HG02943 (cell line): Measurements from ENCODE around the gene PTAFR.
"Not testable (repeated sequence)": the region's sequence is repeated elsewhere in the genome, so short reads cannot be mapped to it uniquely, and the experiment has no call there.

Experiments used
- ATAC-seq: cut with Tn5 transposase; IDR thresholded peaks from one replicate; pipeline ENCODE4 v1.9.1; 2021; ENCODE audit warnings: mild to moderate bottlenecking, low read depth, moderate library complexity; ENCODE audit not compliant: unreplicated experiment

Gene PTAFR

GRCh38 chr1:28147264-28148094 is 29.0 kb downstream of the PTAFR start:
- no peak for ATAC-seq

GRCh38 chr1:28145728-28146127 is 30.8 kb downstream of the PTAFR start:
- ATAC-seq: no peak

- ATAC-seq: no peak
Measured at GRCh38 chr1:28144203-28145135, 32.0 kb downstream of the PTAFR start.

GRCh38 chr1:28143496-28144202 is 32.8 kb downstream of the PTAFR start:
- ATAC-seq: no peak

DNA sequence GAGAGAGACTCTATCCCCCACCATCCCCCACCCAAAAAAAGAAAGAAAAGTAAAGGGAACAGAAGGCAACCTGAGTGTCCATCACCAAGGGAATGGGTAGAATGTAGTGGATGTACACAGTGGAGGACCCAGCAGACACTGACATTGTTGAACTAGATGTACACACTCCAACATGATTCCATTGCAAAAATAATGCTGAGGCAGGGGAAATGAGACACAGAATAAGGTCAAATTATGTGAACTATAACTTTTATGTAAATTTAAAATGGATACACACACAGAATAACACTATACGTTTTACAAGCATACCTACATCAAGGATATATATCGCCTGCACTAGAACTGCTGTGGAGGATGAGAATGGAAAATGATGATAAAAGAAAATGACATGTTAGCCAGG is 34.8 kb downstream of the PTAFR start:
- ATAC-seq: no peak

DNA sequence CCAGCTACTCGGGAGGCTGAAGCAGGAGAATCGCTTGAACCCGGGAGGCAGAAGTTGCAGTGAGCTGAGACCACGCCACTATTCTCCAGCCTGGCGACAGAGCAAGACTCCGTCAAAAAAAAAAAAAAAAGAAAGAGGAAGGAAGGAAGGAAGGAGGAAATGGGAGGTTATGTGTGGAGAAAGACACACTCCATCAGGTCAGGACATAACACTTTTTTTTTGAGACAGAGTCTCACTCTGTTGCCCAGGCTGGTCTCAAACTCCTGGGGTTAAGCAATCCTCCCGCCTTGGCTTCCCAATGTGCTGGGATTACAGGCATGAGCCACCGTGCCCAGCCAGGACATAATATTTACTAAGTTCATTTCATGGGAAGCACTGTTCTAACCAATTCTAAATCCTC is 36.6 kb downstream of the PTAFR start:
- ATAC-seq: not testable (repeated sequence)

- no peak for ATAC-seq
Measured at GRCh38 chr1:28139025-28139712, 37.3 kb downstream of the PTAFR start.

GRCh38 chr1:28136922-28137613 is 39.4 kb downstream of the PTAFR start:
- no peak for ATAC-seq

DNA sequence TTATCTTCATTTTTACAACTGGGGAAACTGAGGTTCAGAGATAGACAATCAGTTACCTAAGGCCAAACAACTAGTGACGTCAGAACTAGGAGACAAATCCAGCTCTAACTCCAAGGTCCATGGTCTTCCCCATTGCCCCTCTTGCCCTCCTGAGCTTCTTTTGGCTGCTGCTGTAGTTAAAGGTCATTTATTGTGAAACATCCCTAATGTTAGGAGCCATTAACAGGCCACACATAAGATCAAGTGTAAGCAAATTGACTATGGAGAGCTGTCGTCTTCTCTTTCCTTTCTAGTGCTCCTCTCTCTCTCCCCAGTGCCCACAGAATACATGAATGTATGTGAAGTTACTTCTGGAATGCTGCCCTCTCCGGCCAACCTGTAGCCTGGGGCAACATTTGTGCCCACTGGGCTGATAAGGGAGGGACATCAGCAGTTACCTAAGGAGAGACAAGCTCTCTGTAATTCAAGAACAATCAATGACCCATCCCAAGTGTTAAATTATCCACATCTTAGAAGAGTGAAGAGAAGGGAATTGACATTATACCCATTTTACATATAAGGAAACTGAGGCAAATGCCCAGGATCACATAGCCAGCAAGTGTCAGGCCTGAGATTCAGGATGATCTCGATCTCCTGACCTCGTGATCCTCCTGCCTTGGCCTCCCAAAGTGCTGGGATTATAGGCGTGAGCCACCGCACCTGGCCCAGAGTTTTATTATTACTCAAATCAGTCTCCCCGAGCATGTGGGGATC is 40.1 kb downstream of the PTAFR start:
- ATAC-seq: no peak

DNA sequence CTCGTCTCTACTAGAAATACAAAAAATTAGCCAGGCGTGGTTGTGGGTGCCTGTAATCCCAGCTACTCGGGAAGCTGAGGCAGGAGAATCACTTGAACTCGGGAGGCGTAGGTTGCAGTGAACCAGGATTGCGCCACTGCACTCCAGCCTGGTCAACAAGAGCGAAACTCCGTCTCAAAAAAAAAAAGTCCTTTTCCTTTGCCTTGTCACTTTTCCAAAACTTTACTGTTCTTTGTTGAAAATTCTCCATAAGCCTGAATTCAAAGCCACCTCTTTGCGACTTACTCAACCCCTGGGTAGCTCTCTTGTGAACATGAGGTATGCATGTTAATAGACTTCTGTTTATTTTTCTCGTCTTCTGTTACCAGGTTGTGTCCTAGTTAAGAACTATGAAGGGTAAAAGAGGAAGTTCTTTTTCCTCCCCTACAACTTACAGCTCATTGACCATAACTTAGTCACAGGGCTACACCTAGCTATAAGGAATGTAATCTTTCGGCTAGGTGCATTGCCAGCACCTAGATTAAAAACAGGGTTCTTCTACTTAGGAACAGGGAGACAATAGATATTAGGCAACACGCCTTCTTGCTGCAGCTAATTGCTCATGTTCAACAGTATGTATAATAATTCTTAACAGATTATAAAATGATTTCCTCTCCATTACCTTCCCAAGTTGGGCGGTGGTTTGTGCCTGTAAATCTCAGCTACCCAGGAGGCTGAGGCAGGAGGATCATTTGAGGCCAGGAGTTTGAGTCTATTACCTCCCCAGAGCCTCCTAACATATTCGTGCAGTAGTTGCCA is 40.9 kb downstream of the PTAFR start:
- no peak for ATAC-seq

DNA sequence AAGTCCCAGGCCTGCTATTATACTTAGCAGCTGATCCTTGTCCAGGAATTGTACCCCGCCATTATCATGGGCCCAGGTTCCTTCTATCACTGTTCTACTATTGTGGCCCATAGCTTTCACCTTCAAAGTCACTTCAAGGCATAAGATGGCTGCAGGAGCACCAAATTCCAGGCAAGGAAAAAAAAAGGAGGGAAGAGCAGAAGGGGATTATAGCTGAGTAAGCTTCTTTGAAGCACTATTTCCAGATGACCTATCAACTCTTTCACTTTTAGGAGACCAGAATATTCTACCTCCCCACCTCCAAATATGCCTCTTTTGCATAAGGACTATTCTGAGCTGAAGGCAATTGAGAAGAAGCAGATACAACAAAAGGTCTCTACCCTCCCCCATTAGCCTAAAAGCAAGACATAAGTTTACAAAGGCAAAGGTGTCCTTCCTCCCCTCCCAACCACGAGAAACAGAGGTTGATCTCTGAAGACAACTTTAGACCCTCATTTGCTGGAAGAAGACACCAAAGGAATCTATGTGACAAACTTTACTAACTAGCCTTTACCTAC is 41.8 kb downstream of the PTAFR start:
- no peak for ATAC-seq

DNA sequence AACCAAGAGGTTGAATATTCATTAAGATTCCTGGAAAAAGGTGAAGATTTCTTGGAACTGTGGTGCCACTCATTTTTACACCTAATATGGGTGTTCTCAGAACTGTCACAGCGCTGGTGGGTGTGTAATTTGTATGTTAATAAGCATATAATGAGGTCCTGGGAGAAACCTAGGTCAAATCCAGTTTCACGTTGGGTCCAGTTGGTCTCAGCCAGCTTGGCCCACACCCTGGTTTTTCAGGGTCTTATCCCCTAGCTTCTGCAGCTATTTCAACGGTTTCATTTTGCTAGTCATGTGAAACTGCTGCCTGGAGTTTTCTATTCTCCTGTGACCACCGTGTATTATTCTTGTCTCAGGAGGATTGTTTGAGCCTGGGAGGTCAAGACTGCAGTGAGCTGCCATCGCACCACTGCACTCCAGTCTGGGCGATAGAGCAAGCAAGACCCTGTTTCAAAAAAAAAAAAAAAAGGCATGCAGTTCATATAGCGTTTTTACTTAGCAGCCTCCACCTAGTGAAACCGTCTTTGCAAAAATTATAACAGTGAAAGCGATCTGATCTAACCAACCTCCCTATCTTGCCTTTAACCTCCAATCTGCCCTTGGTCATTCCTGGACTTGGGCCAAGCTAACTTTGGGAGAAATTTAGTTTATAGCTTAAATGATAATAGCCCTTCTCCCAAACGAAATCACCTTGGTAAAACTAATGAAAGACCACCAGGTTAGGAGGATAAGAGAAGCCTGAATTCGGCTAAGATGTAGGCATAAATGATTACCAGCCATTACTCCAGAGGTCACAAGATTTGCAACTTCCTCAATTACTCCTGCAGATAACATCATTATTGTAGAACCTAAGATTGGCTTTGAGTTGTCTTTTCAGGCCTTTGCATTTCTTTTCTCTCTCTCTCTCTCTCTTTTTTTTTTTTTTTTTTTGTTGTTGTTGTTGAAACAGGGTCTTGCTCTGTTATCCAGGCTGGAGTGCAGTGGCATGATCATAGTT is 44.0 kb downstream of the PTAFR start:
- ATAC-seq: no peak

- no peak for ATAC-seq
Measured at GRCh38 chr1:28130901-28131300, 45.6 kb downstream of the PTAFR start.

DNA sequence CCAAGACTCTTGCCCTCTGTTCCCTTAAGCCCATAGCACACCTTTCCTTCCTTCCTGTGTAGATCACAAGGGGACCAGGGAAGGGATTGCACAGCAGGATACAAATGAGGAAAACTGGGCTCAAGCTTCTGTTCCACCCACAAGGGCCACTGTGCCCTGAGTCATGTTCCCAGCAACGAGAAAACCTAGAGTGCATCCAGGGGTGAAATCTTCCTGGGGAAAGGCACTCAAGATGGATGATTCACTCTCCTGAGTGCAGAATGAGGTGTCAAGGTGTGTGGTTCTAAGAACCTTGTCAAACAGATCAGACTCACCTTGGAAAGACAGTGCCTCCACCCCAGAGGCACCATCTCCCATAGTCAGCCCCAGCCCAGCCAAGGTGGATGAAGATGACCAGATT is 47.3 kb downstream of the PTAFR start:
- ATAC-seq: no peak

DNA sequence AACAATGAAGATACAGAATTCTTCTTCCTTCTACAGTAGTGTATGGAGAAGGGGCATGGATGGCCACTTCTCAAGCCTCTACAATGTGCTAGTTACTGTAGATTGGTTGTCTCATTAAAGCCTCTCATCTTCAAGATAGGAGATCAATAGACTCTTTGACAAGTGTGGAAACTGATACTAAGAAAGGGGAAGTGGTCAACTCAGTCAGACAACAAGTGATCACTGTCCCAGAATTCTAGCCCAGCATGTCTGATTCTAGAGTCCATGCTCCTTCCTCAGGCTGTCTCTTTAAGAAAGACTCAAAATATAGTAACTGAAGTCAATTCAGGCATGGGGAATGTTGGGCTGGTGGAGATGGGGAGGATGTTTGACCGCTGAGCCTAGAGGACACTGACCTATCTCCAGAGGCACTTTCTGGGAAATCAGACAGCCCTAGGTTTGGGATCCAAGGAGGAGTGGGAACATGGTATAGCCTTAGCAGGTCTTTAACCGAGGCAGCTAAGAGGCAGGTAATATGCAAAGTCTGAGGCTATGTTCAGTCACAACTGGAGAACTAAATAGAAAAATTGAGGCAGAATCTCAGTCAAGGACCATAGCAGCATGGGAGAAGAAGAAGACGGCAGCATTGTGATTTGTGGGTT is 48.8 kb downstream of the PTAFR start:
- no peak for ATAC-seq

GRCh38 chr1:28126783-28127490 is 49.6 kb downstream of the PTAFR start:
- no peak for ATAC-seq
